Measurements from ENCODE around the gene DTNA.

Gene DTNA

GRCh38 chr18:34773961-34774766 lies 64.1 kb downstream of the DTNA start:
- DNase-seq: no peak

- no peak for DNase-seq
Measured at GRCh38 chr18:34775461-34775860, 65.4 kb downstream of the DTNA start.

DNA sequence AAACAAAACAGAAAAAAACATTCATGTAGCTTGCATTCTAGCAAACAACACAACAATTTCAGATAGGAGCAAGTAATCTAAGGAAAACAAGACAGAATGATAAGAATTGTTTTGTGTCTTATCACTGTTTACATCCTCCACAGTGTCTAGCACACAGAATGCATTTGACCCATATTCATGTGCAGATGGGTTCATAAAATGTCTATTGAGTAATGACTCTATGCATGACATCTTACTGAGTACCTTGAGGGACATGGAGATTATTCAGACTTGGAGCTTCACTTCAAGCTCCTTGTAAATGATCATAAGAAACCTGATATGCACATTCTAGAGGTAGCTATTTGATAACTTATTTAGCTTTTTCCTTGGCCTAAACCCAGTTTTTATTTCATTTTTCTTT lies 69.0 kb downstream of the DTNA start:
- DNase-seq: no peak

DNA sequence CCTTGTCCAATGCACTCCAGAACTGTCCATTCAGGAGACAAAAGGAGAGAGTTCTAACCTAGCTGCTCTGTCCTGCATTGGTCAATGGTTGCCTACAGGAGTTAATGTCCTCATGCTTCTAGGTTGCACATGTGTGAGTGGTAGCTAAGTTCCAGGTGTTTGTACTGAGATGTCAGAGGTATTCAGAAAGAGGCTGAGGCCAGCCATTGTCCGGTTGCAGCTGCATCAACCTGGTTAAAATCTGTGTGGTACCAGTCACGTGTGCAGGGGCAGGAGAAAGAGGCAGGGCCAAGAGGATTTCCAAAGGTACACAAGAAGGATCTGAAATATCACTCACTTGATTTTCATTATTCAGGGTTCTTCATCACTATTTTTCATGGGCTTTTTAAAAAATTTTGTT lies 70.8 kb downstream of the DTNA start:
- DNase-seq: peak; percentile 54

GRCh38 chr18:34783501-34783900 lies 73.4 kb downstream of the DTNA start:
- DNase-seq: no peak

DNA sequence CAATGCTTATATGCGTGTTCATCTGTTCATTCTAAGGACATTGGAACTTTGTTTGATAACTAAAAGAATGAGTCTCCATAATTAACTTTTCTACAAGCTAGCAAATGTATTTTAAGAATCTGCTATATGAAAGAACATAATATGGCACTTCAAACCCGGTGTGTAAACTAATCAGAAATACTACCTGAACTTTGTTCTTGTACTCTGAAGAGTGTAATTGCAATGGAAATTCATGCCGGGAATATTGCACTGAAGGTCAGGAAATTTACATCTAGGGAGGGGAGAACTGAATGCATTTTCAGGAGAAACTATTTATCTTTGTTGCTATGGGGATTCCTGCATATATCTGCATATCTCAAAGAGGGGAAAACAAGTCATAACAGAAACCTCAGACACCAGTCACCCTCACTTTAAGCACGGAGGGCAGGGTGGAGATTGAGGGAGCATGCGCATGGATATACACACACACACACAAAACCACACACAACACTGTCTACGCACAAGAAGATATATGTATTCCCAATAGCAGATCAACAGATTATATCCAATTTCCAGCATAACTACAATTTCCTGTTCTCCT lies 76.2 kb downstream of the DTNA start:
- no peak for DNase-seq

GRCh38 chr18:34787931-34788532 lies 77.9 kb downstream of the DTNA start:
- DNase-seq: peak; percentile 81

DNA sequence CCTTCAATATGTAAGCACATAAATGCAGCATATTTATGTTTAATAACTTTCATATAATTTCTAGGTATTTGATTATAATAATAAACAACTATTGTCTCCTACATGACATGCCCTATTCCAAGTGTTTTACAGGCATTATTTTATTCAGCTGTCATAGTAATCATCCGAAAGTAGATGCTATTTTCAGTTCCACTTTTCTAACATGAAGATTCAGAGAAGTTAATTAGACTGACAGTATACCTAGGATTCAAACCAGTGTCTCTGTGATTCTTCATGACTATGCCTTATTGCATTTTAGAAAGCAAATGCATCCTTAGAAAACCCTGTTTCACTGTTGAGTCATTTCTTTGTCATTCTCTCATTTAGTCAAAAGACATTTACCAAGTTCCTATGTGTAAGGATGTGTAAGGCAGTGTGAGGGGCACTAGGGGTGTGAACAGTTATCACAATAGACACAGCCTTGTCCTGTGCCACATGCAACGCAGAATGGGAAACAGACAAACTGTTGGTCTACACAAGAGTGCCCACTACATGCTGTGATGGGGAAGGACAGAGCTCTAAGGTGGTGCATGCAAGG lies 79.8 kb downstream of the DTNA start:
- no peak for DNase-seq

DNA sequence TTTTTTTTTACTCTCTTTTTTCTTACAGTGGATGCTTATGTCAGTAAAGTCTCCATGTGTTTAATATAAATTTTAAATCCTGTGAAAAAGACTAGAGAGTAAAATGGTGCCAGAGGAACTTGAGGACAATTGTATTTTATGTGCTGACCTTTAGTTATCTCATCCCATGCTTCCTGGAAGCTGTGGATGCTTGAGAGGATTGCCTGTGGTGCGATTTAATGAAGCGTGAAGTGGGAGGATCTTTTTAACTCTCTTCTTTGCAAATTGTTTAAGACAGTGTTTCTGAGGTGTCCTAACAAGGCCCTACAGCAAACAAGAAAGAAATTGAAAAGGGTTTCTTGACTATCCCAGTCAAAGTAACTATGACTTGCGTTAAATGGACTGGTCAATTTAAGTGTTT lies 84.2 kb downstream of the DTNA start:
- no peak for DNase-seq

DNA sequence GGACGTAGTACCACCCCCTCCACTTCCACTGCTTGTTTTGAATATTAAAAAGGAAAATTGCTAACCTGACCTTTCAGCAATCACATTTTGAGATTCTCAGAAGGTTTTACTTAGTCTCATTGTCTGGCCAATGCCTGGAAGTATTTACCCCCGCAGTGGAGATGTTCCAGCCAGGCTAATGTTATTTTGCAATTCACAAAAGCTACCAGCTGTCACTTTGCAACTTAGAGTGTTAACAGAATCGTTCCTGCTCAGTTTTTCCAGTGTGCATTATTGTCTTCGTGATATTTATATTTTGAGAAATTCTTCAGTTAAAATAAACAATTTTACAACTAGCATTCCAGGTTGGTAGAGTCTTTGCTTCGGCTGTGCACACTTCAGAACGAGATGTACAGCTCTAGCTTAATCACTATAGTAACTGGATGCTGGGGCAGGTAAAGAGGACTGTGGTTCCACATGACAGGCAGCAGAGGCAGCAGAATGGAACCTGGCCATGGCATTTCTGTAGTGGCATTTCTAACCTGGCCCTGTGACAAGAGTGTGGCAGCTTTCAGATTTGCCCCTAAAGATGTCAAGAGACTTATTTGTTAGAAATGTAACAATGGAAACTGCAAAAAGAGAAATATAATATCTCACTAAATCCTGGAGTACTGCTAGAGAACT lies 85.1 kb downstream of the DTNA start:
- DNase-seq: no peak

- DNase-seq: no peak
Measured at GRCh38 chr18:34796035-34796657, 86.0 kb downstream of the DTNA start.

GRCh38 chr18:34799291-34799690 lies 89.2 kb downstream of the DTNA start:
- DNase-seq: no peak

DNA sequence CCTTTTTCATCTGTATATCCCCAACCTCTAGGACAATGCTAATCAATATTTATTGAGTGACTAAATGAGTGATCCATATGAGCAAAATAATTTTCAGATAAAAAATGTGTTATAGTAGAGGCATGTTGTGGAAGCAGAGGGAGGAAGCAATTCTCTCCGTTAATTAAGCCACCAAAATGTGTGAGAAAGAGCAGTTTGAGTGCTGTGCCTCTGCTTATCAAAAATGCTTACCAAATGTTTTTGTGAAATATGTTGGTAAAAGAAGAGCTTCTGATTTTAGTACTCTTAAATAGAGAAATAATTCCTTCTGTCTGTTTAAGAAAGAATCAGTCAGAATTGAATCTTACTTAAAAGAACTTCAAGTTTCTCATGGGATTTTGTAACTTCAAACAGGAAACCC lies 90.3 kb downstream of the DTNA start:
- DNase-seq: no peak

DNA sequence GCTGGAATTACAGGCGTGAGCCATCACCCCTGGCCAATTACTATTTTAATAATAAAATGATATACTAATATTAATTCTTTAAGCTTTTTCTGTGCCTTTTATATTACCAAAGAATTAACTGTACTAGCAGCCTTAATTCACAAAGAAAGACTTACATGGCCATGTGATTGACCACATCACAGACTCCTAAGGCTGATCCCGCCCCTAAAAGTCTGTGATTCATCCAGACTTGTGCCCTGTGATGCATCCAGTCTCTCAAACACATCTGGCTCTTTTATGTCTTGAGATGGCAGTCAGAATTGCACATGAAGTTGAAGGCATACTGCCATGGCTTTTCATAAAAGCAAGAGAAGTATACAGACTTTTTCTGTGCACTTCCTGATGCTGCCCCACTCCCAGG lies 91.7 kb downstream of the DTNA start:
- no peak for DNase-seq

DNA sequence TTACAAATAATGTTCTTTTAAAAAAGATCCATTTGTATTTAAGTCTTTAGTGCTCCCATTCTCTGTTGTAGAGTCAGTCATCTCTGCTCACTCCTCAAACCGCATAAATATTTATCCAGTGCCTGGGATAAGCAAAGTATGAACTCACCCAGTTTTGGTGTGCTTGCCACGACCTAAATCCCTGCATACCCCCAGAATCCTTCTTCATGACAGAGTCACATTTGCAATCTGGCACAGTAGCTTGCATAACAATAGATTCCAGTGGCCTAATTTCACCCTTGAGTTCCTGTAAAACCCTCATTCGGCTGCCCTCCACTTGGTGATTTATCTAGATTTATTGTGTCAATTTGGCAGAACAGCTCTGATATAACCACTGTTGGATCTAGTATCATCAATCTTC lies 92.9 kb downstream of the DTNA start:
- DNase-seq: no peak

DNA sequence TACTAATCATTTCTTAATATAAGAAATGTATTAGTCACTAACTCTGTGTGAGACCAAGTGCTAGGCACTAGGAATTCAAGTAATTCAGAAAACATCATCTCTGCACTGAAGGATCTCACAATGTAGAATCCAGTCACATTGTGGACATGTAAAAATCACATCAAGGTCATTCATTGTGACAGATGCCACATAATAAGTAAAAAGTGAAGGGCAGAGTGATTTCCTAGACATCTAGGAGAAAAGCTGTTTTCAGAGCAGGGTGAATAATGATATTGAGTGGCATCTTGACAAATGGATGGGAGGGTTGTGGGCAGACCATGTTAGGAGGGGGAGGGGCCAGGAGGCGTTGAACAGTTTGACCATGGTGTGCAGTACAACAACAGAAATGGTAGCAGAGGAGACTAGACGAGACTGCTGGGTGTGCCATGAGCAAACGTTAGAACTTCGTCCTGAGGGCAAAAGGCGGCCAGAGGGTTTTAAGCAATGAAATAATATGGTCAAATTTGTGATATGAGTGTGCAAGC lies 93.8 kb downstream of the DTNA start:
- DNase-seq: no peak

- no peak for DNase-seq
Measured at GRCh38 chr18:34805103-34805877, 95.2 kb downstream of the DTNA start.

GRCh38 chr18:34805878-34806351 lies 95.8 kb downstream of the DTNA start:
- no peak for DNase-seq

DNA sequence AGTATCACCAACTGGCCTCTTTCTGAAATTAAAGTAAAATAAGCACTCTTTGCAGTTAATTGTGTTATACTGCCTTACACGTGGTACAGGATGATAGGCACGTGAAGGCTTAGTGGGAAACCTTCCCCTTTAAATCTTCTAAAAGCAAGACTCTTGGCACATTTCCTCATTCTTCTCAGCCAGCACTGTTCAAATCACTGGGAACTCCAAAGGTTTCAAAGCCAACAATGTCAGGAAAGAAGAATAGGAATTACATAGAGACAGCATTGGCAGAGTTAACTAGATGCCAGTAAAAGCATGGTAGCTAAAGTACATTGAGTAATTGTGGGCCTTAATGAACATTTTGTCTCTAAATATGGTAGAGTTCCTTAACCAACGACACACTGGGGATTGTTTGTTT lies 96.4 kb downstream of the DTNA start:
- DNase-seq: no peak

GRCh38 chr18:34807106-34807796 lies 97.2 kb downstream of the DTNA start:
- no peak for DNase-seq

DNA sequence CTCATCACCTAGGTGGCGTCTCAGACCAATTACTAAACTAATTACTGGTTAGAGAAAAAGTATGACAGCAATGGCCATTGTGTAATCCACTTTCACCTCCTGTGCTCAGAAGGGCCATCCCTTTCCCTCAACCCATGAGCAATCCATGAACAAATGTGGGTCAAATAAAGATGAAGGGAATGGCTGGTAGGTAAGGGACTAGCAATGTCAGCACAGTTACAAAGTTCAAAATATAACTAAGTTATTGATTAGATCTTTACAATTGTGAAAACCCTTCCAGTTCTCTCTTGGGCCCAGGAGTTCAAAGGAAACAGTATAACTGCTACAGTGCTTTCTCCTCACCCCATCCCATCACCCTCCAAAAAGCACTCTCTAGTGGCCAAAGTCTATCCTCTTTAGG lies 98.3 kb downstream of the DTNA start:
- no peak for DNase-seq
